Smooth muscle cell (in vitro differentiated cells): ENCODE data around the gene SHROOM3. TPM values are rescaled to one million over a fixed set of nuclear protein-coding genes. Genes with fewer than 3 reads are reported as not detected.

ENCODE experiments used
- DNase-seq: peaks from one replicate; lab custom pipeline; 2025; ENCODE audit not compliant: unreplicated experiment; lab: John Stamatoyannopoulos, UW
- H2AFZ ChIP-seq: fragments of 200-600 bp; sonication (generic); 2 replicates; pipeline ENCODE4 v1.6.0; 2016; ENCODE audit warnings: antibody characterized with exemption, low read depth, mild to moderate bottlenecking
- H3F3A ChIP-seq: fragments of 200-600 bp; sonication (generic); 2 replicates; pipeline ENCODE4 v1.6.0; 2017; ENCODE audit warnings: antibody characterized with exemption, low read depth
- H3K27ac ChIP-seq: fragments of 200-600 bp; sonication (generic); 2 replicates; pipeline ENCODE4 v1.5.1; 2016; ENCODE audit warnings: low read depth, mild to moderate bottlenecking
- H3K27me3 ChIP-seq: fragments of 200-600 bp; sonication (generic); 2 replicates; pipeline ENCODE4 v1.6.1; 2016; ENCODE audit warnings: low read depth, mild to moderate bottlenecking
- H3K36me3 ChIP-seq: fragments of 200-600 bp; sonication (generic); 2 replicates; pipeline ENCODE4 v1.5.1; 2016; ENCODE audit warnings: low read depth
- H3K4me1 ChIP-seq: fragments of 200-600 bp; sonication (generic); 2 replicates; pipeline ENCODE4 v1.5.1; 2016; ENCODE audit warnings: low read depth
- H3K4me2 ChIP-seq: fragments of 200-600 bp; sonication (generic); 2 replicates; pipeline ENCODE4 v1.6.0; 2016; ENCODE audit warnings: mild to moderate bottlenecking
- H3K4me3 ChIP-seq: fragments of 200-600 bp; sonication (generic); 2 replicates; pipeline ENCODE4 v1.5.1; 2016; ENCODE audit warnings: mild to moderate bottlenecking
- H3K79me2 ChIP-seq: fragments of 200-600 bp; sonication (generic); 2 replicates; pipeline ENCODE4 v1.6.0; 2016; ENCODE audit warnings: low read depth, mild to moderate bottlenecking
- H3K9ac ChIP-seq: fragments of 200-600 bp; sonication (generic); 2 replicates; pipeline ENCODE4 v1.6.0; 2016; ENCODE audit warnings: low read depth
- H3K9me3 ChIP-seq: fragments of 200-600 bp; sonication (generic); replicated peaks from 2 replicates; pipeline ENCODE4 v1.5.1; 2016; ENCODE audit warnings: low read depth
- H4K20me1 ChIP-seq: fragments of 200-600 bp; sonication (generic); 2 replicates; pipeline ENCODE4 v1.6.0; 2016; ENCODE audit warnings: low read depth
- CTCF ChIP-seq: fragments of 200-600 bp; sonication (generic); IDR thresholded peaks from 2 replicates; pipeline ENCODE4 v1.5.1; 2017; ENCODE audit warnings: borderline replicate concordance, mild to moderate bottlenecking, antibody characterized with exemption; ENCODE audit not compliant: insufficient read depth, poor library complexity, severe bottlenecking
- WGBS: methylation state at CpG from one replicate; pipeline ENCODE4 v1.1.7; 2016; ENCODE audit warnings: low lambda C conversion rate; 5-methylcytosine and 5-hydroxymethylcytosine counted together
- polyA plus RNA-seq: library from polyadenylated mRNA; unstranded; fragments of >200 nt; fragmentation: Nextera tagmentation; extraction: Ambion mirVana; gene quantifications from 2 replicates; pipeline ENCODE4 v1.2.1, GENCODE V29; 2016
- total RNA-seq: library from RNA; depleted of rRNA; stranded (reverse); fragments of >200 nt; gene quantifications from 2 replicates; pipeline ENCODE4 v1.2.3, GENCODE V29; 2014

SHROOM3 gene
- total and polyA plus RNA-seq, 2 experiments from 2014 or later: 10.0 to 31.9 TPM

DNA sequence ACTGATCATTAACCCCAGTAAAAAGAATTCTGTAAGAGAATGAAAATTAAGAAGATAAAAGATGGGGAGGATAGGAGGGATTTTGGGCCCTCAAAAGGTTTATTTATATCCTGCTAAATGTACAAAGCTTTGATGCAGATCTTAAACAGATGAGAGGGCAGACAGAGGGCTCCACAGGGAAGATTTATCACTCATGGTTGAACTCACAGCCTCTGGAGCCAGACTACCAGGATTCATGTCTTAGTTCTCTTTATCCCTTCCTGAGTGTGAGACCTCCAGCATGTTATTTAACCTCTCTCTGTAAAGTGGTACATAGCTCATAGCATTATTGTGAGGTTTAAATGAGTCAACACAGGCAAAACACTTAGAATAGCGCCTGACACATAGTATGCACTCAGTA, 388.5 kb downstream of the SHROOM3 start:
- Histone ChIP-seq H3K9me3 (no peaks in the 10 kb centered on the region), H3K36me3 (no peaks in the 10 kb centered on the region), H3K27me3 (no peaks in the 10 kb centered on the region), H3K9ac (no peak overlapping the region), H3K4me1 (no peaks in the 10 kb centered on the region), H4K20me1 (no peaks in the 10 kb centered on the region), H3K79me2 (no peaks in the 10 kb centered on the region), H3K27ac (no peak overlapping the region), H3K4me2 (no peak overlapping the region), H2AFZ (peak overlapping the region; percentile 46), H3F3A (no peaks in the 10 kb centered on the region), H3K4me3 (no peak overlapping the region)
- 85% methylated on average over 1 of the region's 1 CpG for WGBS
- TF ChIP-seq CTCF: no peak
- no peak for DNase-seq

DNA sequence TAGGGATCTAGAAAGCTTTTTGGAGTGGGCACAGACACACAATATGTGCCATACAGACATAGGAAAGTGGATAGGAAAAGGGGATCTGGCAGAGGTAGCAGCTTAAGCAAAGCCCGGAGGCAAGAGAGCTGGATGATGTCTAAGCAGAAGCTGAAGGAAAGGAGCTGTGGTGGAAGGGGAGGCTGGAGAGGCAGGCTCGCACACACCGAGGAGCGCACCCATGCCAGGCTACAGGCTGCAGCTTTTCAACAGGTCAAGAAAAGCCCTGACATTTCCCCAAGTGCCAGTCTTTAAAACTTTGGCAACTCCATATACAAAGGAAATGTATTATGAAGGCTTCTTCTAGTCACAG, 395.6 kb downstream of the SHROOM3 start:
- no peaks in the 10 kb centered on the region for H3K27me3 ChIP-seq
- no peak for TF ChIP-seq CTCF
- peaks cover 10% of the 10 kb centered on the region for H3K4me1 ChIP-seq
- no peak for DNase-seq
- no peaks in the 10 kb centered on the region for H4K20me1 ChIP-seq
- H3K36me3 ChIP-seq: no peaks in the 10 kb centered on the region
- H3K79me2 ChIP-seq: no peaks in the 10 kb centered on the region
- peak overlapping the region; percentile 71 for H2AFZ ChIP-seq
- peak overlapping the region; percentile 17 for H3K4me2 ChIP-seq
- H3K9ac ChIP-seq: peak overlapping the region; percentile 68
- no peak overlapping the region for H3K4me3 ChIP-seq
- H3K9me3 ChIP-seq: no peaks in the 10 kb centered on the region
- peak overlapping the region; percentile 94 for H3K27ac ChIP-seq
- H3F3A ChIP-seq: peaks cover 4% of the 10 kb centered on the region
- WGBS: 65% methylated on average over 4 of the region's 4 CpGs

DNA sequence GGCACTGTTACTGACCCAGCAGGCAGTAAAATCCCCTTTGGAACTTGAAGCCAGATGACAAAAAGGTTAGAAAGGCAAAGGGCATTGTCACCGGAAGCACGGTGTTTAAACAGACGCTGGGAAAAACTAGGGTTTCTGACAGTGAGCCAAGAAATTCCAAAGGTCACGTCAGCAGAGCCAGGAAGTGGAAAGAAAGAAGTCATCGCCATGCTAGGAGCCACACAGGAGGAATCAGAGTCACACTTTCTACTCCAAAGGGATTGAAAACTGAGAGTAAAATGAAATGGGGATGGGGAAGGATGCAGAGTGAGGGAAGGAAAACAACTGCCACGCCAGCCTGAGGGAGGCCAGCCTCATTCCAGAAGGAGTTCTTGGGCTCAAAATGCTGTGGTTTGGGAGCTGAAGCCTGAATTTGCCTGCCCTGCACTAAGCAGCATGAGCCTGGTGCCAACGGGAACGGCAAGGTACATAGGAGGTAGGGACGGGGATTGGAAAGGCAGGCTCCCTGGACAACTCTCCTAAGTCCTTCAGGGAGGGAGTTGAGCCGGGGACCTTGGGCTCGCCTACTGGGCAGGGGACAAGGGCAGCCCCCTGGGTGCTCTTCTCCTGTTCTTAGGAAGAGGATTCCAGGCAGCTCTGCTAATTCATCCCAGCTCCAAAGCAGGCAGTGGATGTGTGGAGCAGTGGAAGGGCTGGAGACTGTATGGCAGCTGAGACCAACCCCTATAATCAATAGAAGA, 396.1 kb downstream of the SHROOM3 start:
- no peaks in the 10 kb centered on the region for H3K79me2 ChIP-seq
- peak overlapping the region; percentile 94 for H3K27ac ChIP-seq
- H3K27me3 ChIP-seq: no peaks in the 10 kb centered on the region
- no peaks in the 10 kb centered on the region for H3K9me3 ChIP-seq
- peak overlapping the region; percentile 17 for H3K4me2 ChIP-seq
- H3F3A ChIP-seq: peaks cover 4% of the 10 kb centered on the region
- H3K9ac ChIP-seq: peak overlapping the region; percentile 68
- 39% methylated on average over 11 of the region's 11 CpGs for WGBS
- no peak for TF ChIP-seq CTCF
- DNase-seq: peak; percentile 14
- H3K4me3 ChIP-seq: peak overlapping the region; percentile 7
- H3K4me1 ChIP-seq: peaks cover 10% of the 10 kb centered on the region
- peak overlapping the region; percentile 71 for H2AFZ ChIP-seq
- H4K20me1 ChIP-seq: no peaks in the 10 kb centered on the region
- no peaks in the 10 kb centered on the region for H3K36me3 ChIP-seq

GRCh38 chr4:76831711-76832373, 396.8 kb downstream of the SHROOM3 start:
- peak overlapping the region; percentile 71 for H2AFZ ChIP-seq
- H3K79me2 ChIP-seq: no peaks in the 10 kb centered on the region
- peak overlapping the region; percentile 7 for H3K4me3 ChIP-seq
- no peak for TF ChIP-seq CTCF
- no peak for DNase-seq
- no peaks in the 10 kb centered on the region for H3K36me3 ChIP-seq
- H3F3A ChIP-seq: peaks cover 4% of the 10 kb centered on the region
- H3K4me1 ChIP-seq: peaks cover 10% of the 10 kb centered on the region
- no peaks in the 10 kb centered on the region for H4K20me1 ChIP-seq
- peak overlapping the region; percentile 17 for H3K4me2 ChIP-seq
- H3K27ac ChIP-seq: peak overlapping the region; percentile 94
- no peaks in the 10 kb centered on the region for H3K27me3 ChIP-seq
- 32% methylated on average over 7 of the region's 7 CpGs for WGBS
- no peaks in the 10 kb centered on the region for H3K9me3 ChIP-seq
- peak overlapping the region; percentile 68 for H3K9ac ChIP-seq
